Esophagus mucosa (tissue), 1 donor: Measurements from ENCODE around the gene CISD3. TPM values are rescaled to one million over a fixed set of nuclear protein-coding genes. Genes with fewer than 3 reads are reported as not detected.

Source experiments
- ATAC-seq: fragments of 200-7000 bp; cut with Tn5 transposase; one replicate; pipeline ENCODE4 v1.9.1; 2020
- total RNA-seq: library from RNA; stranded (reverse); gene quantifications from one replicate; pipeline ENCODE4 v1.2.4, GENCODE V29; 2023
- donor health status: DM: yes; HTN: yes; CAD: no.

Gene CISD3
- total RNA-seq, 1 donor from 2014 or later, result 28.6 TPM

DNA sequence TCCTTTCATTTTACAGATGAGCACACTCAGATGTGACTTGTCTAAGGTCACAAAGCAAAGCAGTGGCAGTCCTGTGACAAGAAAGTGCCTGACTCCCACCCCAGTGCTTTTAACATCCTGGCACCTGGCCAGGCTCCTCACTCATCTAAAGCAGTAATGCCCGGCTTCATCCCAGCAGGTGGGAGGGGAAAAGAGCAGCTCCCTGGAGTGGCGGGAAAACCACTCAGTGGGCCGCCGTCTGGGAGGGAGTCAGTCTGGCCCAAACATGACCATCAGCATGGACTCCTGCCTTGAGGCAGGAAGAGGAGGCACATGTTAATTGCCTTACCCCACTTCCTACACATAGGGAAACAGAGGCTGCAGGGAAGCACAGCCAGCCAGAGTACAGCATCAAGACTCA is 15.4 kb downstream of the CISD3 start:
- no peak for ATAC-seq

DNA sequence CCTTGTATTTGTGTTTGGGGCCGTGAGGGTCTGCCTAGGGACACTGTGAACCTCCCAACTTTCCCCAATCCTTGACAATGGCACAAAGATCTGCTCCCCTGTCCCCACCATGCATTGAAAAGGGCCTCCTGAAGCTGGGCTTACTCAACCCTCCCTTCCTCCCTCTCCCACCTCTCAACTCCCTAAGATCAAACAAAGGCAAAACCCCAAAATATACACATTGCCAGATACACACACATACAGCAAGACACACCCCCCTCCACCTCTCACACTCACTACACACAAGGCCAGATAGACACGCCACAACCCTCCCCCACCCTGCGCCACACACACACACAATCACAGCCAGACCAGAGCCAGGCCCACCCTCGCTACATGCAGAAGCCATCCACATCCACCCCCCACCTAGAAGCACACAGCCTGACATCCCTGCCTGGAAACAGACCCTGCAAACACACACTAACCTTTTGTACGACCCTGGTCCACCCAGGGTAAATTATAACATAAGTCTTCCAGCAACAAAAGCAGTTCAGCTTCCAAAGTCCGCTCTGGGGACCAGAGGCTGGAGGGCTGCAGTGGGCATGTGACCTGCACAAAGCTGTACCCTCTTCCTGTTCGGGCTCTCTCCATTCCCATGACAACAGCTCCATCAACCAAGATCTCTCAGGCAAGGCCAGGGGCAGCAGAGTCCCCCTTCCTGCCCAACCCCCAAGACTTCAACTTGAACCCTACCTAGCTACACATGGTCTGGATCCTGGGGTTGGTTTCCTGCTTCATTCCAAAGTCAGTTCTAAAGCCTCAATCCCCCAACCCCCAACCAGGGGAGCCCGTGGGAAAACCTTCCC is 16.1 kb downstream of the CISD3 start:
- no peak for ATAC-seq

- ATAC-seq, result no peak
These were observed 16.8 kb downstream of the CISD3 start for GRCh38 chr17:38746849-38747462.

DNA sequence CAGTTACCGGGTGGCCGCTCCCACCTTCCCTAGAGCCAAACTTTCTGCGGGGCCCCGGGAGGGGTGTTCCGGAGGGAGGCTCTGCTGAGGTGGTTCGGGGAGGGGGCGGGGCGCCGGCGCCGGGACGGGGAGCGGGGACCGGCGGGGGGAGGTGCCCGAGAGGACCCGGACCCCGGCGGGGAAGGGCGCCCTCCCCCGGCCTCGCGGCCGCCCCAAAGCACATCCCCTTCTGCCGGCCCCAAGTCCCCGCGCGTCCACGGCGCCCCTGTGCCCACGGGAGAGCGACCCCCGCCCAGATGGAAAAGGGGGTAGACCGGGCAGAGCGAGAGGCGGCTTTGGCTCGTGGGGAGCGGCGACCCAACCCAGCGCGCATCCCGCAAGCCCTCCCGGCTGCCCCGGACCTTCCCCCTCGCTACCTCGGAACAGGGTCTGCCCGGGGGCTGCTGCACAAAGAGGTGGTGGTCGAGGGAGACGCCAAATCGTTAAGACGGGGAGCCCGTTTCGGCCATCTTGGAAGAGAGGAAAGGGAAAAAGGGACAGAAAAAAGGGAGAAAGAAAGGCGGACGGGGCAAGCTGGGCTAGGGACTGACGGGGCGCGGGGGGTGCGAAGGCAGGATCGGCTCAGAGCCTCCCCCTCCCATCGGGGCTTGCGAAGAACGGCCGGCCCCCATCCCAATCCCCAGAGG is 17.5 kb downstream of the CISD3 start:
- no peak for ATAC-seq

DNA sequence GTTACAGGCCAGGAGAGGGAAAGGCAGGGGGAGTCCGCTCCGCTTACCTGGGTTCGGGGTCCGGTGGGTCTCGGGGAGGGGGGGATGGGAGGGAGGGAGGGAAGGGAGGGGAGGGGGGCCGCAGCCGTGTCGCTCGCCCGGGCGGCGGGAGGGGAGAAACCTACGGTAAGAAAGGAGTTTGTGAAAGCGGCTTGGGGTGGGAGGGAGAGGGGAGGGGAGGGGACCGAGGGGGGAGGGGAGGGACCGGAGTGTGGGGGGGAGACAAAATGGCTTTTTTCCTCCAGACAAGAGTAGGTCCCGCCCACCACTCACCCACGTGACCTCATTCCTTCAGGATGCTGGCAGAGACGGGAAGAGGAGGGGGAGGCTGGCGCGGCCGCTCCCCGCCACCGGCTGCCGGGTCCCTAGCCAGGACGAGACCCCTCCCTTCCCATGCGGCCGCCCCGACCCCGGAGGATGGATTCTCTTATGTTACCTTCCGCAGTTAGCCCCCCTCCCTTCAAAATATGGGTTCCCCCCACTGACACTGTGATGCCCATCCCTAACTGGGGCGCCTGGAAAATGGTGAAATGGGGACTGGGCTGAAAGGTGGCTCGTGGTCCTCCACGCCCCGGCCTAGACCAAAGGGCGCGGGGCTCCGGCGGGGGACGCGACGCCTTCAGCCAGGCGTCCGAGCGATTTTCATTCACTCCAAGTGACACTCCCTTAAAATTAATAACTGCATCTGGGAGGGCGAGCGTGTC is 18.2 kb downstream of the CISD3 start, which contains the start of gene PCGF2:
TSS of gene PCGF2 (minus strand) at position 188 of the 743 bp plus-strand sequence. CDS start 7,934 bp downstream, outside the sequence.
- peak; percentile 4 for ATAC-seq

DNA sequence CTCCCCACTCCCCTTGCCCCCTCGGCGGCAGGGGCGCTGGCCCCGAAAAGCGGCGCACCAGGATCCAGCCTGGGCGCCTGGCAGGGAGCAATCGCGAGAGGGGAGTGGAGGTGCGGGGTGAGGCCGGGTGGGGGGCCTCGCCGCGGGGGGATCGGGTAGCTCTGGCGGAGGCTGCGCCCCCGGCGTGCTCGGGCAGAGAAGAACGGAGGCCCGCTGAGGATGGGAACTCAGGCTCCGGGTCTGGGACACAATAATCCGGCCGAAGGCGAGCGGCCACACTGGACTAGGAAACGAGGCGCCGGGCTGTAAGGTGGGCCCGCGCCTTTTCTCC is 18.7 kb downstream of the CISD3 start:
- ATAC-seq, result no peak

GRCh38 chr17:38749223-38750043 is 19.3 kb downstream of the CISD3 start:
- peak; percentile 26 for ATAC-seq

GRCh38 chr17:38750044-38750311 is 19.8 kb downstream of the CISD3 start:
- ATAC-seq, result no peak

GRCh38 chr17:38750312-38751121 is 20.4 kb downstream of the CISD3 start:
- ATAC-seq, result no peak

GRCh38 chr17:38751144-38751807 is 21.1 kb downstream of the CISD3 start:
- ATAC-seq, result no peak

DNA sequence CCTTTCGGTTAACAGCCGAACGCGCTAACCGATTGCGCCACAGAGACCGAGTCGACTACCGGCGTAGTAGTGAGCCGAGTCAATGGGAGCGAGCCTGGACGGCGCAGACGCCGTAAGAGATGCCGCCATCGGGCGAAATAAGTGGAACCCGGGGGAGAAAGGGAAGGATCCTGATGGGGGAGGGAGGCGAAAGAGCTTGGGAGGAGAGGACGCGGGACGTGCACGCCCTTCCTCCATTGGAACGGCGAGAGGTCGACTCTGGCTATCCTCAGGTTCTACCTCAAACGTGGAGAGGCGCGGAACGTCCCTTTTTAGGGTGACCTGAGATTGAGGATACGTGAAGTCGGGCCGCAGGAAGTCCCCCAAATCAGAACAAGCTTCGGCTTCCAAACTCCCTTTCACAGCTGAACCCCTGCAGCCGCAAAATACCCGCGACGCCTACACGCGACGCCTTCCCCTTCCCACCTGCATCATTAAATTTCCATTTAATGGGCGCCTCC is 21.7 kb downstream of the CISD3 start:
- peak; percentile 58 for ATAC-seq

- peak; percentile 85 for ATAC-seq
These were observed 22.3 kb downstream of the CISD3 start, which contains the start of gene PSMB3 for GRCh38 chr17:38752308-38753070. Gene PSMB3 (plus strand): TSS chr17:38752741. CDS start chr17:38752827, 86 bp downstream.

DNA sequence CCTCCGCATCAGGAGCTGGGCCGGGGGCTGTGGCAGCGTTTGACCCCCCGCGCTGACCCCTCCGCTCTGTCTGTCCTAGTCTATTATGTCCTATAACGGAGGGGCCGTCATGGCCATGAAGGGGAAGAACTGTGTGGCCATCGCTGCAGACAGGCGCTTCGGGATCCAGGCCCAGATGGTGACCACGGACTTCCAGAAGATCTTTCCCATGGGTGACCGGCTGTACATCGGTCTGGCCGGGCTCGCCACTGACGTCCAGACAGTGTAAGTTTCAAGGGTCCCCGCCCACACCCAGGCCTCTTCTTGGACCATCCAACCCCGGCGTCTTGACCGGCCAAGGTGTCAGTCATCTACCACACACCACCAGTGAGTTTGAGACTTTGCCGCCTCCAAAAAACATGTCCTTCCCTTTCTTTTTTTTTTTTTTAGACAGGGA is 22.9 kb downstream of the CISD3 start:
- ATAC-seq, result no peak

DNA sequence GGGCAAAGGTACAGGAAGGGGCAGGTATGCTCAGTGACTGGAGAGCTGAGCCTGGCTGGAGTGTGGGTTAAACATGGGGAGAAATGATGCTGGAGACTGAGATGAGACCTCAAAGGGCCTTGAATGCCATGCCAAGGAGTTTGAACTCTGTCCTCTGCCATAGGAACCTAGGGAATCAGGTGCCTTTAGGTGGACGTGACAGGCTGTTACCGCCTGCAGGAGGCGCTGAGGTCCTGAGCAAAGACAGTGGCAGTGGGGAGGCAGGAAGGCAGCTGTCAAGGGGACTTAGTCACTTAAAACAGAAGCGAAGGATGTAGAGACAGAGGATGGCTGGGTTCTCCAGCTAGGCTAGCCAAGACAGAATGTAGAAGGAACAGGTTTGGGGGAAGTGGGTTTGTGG is 31.5 kb downstream of the CISD3 start:
- no peak for ATAC-seq

- no peak for ATAC-seq
These were observed 32.1 kb downstream of the CISD3 start for GRCh38 chr17:38762231-38762630.

GRCh38 chr17:38766341-38766740 is 36.2 kb downstream of the CISD3 start:
- ATAC-seq, result no peak

DNA sequence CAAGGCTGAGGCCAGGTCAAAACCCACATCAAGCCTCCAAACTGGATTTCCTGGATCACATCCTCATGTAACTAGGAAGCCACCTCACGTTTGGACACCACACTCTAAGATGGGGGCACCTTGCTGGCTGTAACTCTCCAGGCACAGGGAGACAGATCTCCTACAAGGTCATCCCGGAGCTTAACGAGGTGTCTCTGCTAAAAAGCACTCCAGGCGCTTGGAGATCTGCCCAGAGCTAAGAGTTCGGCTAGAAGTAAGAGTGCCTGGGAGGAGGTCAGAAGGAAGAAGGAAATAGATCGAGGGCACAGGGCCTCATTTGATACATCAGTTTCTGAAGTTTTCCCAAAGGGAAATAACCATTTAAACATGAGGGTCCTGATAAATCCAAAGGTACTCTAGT is 38.3 kb downstream of the CISD3 start:
- no peak for ATAC-seq

GRCh38 chr17:38773258-38773657 is 43.1 kb downstream of the CISD3 start:
- ATAC-seq, result no peak

DNA sequence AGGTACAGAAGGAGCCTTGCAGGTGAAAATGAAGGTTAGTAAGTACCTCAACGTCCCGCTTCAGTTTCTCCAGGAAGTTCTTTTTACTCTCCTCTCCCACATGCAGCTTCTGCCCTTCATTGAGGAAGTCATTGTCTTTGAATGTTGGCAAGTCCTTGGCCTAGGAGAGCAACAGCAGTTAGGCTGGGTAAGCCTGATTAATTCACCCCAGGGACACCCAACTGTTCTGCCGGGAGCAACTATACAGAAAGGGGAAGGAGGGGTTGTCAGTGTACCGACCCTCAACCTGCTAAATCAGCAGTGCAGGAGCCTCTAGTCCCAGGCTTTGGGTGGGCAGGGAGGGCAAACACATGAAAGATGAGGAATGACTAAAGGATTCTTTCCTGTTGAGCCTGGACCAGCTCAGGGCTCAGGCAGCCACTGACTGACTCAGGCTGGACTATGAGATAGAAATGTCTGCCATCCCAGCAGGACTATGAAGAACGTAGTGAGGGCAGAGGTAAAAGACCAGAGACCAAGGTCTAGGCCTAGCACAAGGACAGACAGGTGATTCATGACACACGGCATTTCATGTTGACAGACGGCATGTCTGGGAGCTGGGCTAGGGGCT is 47.6 kb downstream of the CISD3 start:
- ATAC-seq, result no peak
